ENCODE measurements around the gene MT1F. TPM values are rescaled to one million over a fixed set of nuclear protein-coding genes. Genes with fewer than 3 reads are reported as not detected.
A peak's percentile ranks its signal among the peaks of the same experiment; 100 is the strongest.

Gene MT1F
- total and polyA plus RNA-seq, 11 donors, result 1.3 to 8.1 (median 1.9) TPM; not detected in 2

DNA sequence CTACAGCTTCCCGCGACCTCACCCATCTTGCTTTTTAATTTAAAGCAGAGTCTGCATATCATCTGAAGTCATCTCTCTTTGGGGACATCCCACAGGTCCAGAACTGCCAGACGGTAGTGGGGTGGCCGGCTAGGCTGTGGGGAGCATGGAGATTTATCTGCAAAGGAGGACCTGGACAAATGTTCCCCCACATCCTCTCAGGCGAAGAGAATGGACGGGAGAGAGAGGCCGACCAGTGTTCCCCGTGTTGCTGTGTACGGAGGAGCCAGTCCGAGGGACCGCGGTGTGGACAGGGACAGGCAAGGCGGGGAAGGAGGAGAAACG lies 26.0 kb upstream of the MT1F start:
- H3K36me3 ChIP-seq, result no peaks in the 10 kb centered on the region
- peak overlapping the region; percentile 28 to 75 (median 58) for H3K4me3 ChIP-seq
- H3K4me1 ChIP-seq, result peaks cover 0 to 36% (median 11%) of the 10 kb centered on the region in 12 donors
- ATAC-seq (peak in 1 of 4 donors; percentile 41), DNase-seq (no peak)
- TF ChIP-seq, protein P1, sequence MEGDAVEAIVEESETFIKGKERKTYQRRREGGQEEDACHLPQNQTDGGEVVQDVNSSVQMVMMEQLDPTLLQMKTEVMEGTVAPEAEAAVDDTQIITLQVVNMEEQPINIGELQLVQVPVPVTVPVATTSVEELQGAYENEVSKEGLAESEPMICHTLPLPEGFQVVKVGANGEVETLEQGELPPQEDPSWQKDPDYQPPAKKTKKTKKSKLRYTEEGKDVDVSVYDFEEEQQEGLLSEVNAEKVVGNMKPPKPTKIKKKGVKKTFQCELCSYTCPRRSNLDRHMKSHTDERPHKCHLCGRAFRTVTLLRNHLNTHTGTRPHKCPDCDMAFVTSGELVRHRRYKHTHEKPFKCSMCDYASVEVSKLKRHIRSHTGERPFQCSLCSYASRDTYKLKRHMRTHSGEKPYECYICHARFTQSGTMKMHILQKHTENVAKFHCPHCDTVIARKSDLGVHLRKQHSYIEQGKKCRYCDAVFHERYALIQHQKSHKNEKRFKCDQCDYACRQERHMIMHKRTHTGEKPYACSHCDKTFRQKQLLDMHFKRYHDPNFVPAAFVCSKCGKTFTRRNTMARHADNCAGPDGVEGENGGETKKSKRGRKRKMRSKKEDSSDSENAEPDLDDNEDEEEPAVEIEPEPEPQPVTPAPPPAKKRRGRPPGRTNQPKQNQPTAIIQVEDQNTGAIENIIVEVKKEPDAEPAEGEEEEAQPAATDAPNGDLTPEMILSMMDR (IDR thresholded peaks at IDR 0.05), result no peak
- TF ChIP-seq POLR2A (IDR thresholded peaks at IDR 0.05), result no peak
- H3K27ac ChIP-seq, result peak overlapping the region; percentile 25 to 81 (median 72)
- intact Hi-C loops (cut with DNase I), result loop anchor here in 2 of 10 donors (1.0 to 2.0 kb wide), 2 partner anchors 25 to 51 kb away; partner anchors contain the start of gene MT1X (in 1 of the 2)
- H3K27me3 ChIP-seq, result peaks cover 0 to 50% (median 19%) of the 10 kb centered on the region in 9 donors
- 23 to 30% (median 25%) methylated on average over 14 of the region's 14 CpGs for WGBS, 4 donors
- no peaks in the 10 kb centered on the region for H3K9me3 ChIP-seq

DNA sequence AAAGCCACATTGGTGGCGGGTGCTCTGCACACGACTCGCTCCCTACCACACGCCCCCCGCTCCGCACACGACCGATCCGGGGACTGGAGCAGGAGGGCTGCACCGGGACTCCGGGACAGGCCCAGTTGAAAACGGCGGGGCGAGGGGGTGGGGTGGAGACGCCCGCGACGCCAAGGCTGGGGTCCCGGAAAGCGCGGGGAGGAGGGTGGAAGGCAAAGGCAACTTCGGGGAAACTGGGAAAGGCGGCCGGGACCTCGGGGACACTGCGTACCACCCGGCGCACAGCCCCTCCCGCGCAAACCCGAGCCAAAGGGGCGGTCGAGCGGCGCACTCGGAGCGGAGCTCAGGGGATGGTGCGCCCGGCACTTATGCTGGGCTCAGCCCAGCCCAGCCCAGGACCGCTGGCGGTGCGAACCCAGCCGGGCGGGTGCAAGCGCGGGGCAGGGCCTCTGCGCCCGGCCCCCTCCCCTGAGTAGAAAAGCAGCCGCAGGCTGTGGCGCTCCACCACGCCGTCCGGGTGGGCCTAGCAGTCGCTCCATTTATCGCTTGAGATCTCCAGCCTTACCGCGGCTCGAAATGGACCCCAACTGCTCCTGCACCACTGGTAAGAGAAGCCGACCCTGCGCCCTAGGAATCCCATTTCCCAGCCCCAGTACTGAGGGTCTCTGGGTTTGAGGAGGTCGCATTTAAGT lies 25.5 kb upstream of the MT1F start, which contains the start of gene MT1M:
TSS of gene MT1M (plus strand) at position 504 of the 692 bp plus-strand sequence. CDS start at position 577, 73 bp downstream.
- ATAC-seq, result peak; percentile 68 to 85 (median 79)

DNA sequence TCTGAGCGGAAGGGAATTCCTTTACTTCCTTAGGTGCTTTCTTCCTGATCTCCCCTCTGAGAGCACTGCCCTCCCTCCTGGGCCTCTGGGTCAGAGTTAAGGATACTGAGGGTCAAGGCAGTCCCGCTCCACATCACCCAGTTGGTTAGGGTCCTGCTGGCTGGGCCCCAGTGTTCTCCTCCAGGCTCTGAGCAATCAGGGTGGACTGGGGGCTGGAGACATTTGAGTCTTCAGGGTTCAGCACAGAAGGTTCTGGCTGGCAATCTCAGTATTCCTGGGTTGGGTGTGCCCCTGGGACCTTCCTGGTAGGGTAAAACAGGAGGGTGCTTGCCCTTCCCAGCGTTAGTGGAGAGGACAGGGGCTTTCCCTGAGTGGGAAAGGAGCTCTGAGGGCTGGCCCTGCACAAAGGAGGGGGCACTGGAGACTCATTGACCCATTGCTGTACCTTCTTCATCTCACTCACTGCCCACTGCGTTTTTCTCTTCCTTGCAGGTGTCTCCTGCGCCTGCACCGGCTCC lies 24.9 kb upstream of the MT1F start:
- H3K27me3 ChIP-seq, result peaks cover 0 to 59% (median 19%) of the 10 kb centered on the region in 9 donors
- intact Hi-C loops (cut with DNase I), result loop anchor here in 2 of 10 donors (1.0 to 2.0 kb wide), 2 partner anchors 26 to 49 kb away; partner anchors contain the start of gene MT1X (in 1 of the 2)
- H3K4me3 ChIP-seq, result peak overlapping the region; percentile 28 to 75 (median 58)
- peak overlapping the region in 11 of 12 donors; percentile 25 to 81 (median 75) for H3K27ac ChIP-seq
- no peak for ATAC-seq
- TF ChIP-seq POLR2A (IDR thresholded peaks at IDR 0.05), result no peak
- TF ChIP-seq, protein P1 (IDR thresholded peaks at IDR 0.05), result no peak
- no peaks in the 10 kb centered on the region for H3K9me3 ChIP-seq
- 39 to 75% (median 61%) methylated on average over 5 to 6 of the region's 6 CpGs for WGBS, 4 donors
- H3K4me1 ChIP-seq, result peaks cover 0 to 31% (median 9%) of the 10 kb centered on the region in 12 donors
- no peaks in the 10 kb centered on the region for H3K36me3 ChIP-seq
- no peak for DNase-seq

More for the DNA sequence above, 25.5 kb upstream of the MT1F start, which contains the start of gene MT1M:
- intact Hi-C loops (cut with DNase I), result loop anchor here in 2 of 10 donors (1.0 to 2.0 kb wide), 2 partner anchors 26 to 50 kb away; partner anchors contain the start of gene MT1X (in 1 of the 2)
- H3K9me3 ChIP-seq, result no peaks in the 10 kb centered on the region
- WGBS, 4 donors, result 1% methylated on average over 36 to 61 of the region's 61 CpGs
- peak in 1 of 2 donors; percentile 51 for TF ChIP-seq POLR2A (IDR thresholded peaks at IDR 0.05)
- TF ChIP-seq, protein P1 (IDR thresholded peaks at IDR 0.05), result no peak
- H3K4me1 ChIP-seq, result peaks cover 0 to 31% (median 8%) of the 10 kb centered on the region in 12 donors
- peak within 1 kb of the TSS; percentile 28 to 75 (median 58) for H3K4me3 ChIP-seq
- peak; percentile 44 to 79 (median 72) for DNase-seq
- peaks cover 0 to 55% (median 19%) of the 10 kb centered on the region in 9 donors for H3K27me3 ChIP-seq
- H3K36me3 ChIP-seq, result no peaks in the 10 kb centered on the region
- peak within 1 kb of the TSS; percentile 25 to 81 (median 72) for H3K27ac ChIP-seq

DNA sequence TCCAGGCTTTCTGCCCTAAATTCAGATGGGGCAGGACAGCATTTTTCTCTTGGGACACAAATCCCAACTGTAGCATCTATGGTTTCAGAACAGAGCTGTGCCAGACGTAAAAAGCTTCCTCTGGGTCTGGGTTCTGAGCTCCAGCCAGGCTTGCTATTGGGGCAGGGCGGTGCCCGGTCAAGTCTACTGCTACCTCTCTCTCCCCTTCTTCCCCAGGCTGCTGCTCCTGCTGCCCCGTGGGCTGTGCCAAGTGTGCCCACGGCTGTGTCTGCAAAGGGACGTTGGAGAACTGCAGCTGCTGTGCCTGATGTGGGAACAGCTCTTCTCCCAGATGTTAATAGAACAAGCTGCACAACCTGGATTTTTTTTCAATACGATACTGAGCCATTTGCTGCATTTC lies 24.2 kb upstream of the MT1F start:
- peak overlapping the region in 8 of 12 donors; percentile 46 to 75 (median 60) for H3K4me3 ChIP-seq
- H3K36me3 ChIP-seq, result no peaks in the 10 kb centered on the region
- H3K4me1 ChIP-seq, result peaks cover 0 to 37% (median 12%) of the 10 kb centered on the region in 12 donors
- 57 to 83% (median 76%) methylated on average over 7 of the region's 7 CpGs for WGBS, 4 donors
- DNase-seq, result no peak
- intact Hi-C loops (cut with DNase I), result loop anchor here in 1 of 10 donors (2.0 kb wide), 1 partner anchor 27 kb away; no protein-coding TSS in a partner anchor
- TF ChIP-seq, protein P1 (IDR thresholded peaks at IDR 0.05), result no peak
- TF ChIP-seq POLR2A (IDR thresholded peaks at IDR 0.05), result no peak
- peak overlapping the region in 1 of 12 donors; percentile 68 for H3K27ac ChIP-seq
- H3K27me3 ChIP-seq, result peaks cover 0 to 66% (median 22%) of the 10 kb centered on the region in 9 donors
- no peak for ATAC-seq
- no peaks in the 10 kb centered on the region for H3K9me3 ChIP-seq
